GM18873 (cell line): ENCODE measurements around the gene NRXN2.
"Not testable (repeated sequence)": the region's sequence is repeated elsewhere in the genome, so short reads cannot be mapped to it uniquely, and the experiment has no call there.

ENCODE experiments used
- ATAC-seq: cut with Tn5 transposase; IDR thresholded peaks from one replicate; pipeline ENCODE4 v1.9.1; 2021; ENCODE audit warnings: mild to moderate bottlenecking, moderate library complexity, moderate number of reproducible peaks; ENCODE audit not compliant: unreplicated experiment, low FRiP score

Gene NRXN2

GRCh38 chr11:64601605-64602465 lies 121.2 kb downstream of the NRXN2 start:
- ATAC-seq = no peak

- ATAC-seq = no peak
Measured at GRCh38 chr11:64600281-64600992, 122.6 kb downstream of the NRXN2 start.

GRCh38 chr11:64599698-64600211 lies 123.2 kb downstream of the NRXN2 start:
- no peak for ATAC-seq

GRCh38 chr11:64598797-64599697 lies 124.0 kb downstream of the NRXN2 start:
- no peak for ATAC-seq

- no peak for ATAC-seq
Measured at GRCh38 chr11:64598106-64598796, 124.7 kb downstream of the NRXN2 start.

GRCh38 chr11:64597671-64598101 lies 125.3 kb downstream of the NRXN2 start:
- no peak for ATAC-seq

- not testable (repeated sequence) for ATAC-seq
Measured at GRCh38 chr11:64595922-64596321, 127.1 kb downstream of the NRXN2 start.

- no peak for ATAC-seq
Measured at GRCh38 chr11:64594159-64594939, 128.6 kb downstream of the NRXN2 start.

GRCh38 chr11:64593156-64594105 lies 129.6 kb downstream of the NRXN2 start:
- ATAC-seq = no peak

GRCh38 chr11:64592656-64593055 lies 130.3 kb downstream of the NRXN2 start:
- no peak for ATAC-seq

GRCh38 chr11:64592234-64592615 lies 130.8 kb downstream of the NRXN2 start:
- no peak for ATAC-seq

- ATAC-seq = no peak
Measured at GRCh38 chr11:64591257-64592233, 131.5 kb downstream of the NRXN2 start.

GRCh38 chr11:64590763-64591221 lies 132.2 kb downstream of the NRXN2 start, which contains the start of gene SLC22A12:
Gene SLC22A12 (plus strand): TSS chr11:64591220. CDS start chr11:64591557, 337 bp downstream.
- ATAC-seq = no peak

GRCh38 chr11:64588701-64589100 lies 134.3 kb downstream of the NRXN2 start:
- no peak for ATAC-seq

- ATAC-seq = no peak
Measured at GRCh38 chr11:64586366-64586765, 136.6 kb downstream of the NRXN2 start.

GRCh38 chr11:64585150-64585549 lies 137.8 kb downstream of the NRXN2 start:
- no peak for ATAC-seq
